Measurements from ENCODE around the gene MAT1A.

GRCh38 chr10:80281292-80281691 is 8.2 kb downstream of the MAT1A start:
- no peak for TF ChIP-seq STAT1 (IDR thresholded peaks at IDR 0.05; ENCODE audit: unreplicated experiment)
- no peak for TF ChIP-seq CTCF (conservative IDR thresholded peaks at IDR 0.05; ENCODE audit: low read depth in 2 of 2)
- TF ChIP-seq EZH2 (IDR thresholded peaks at IDR 0.05; ENCODE audit: low read depth, unreplicated experiment): no peak
- no peak for TF ChIP-seq POLR2AphosphoS5 (IDR thresholded peaks at IDR 0.05; ENCODE audit: low read depth)
- no peak for TF ChIP-seq EZH2phosphoT487 (IDR thresholded peaks at IDR 0.05; ENCODE audit: unreplicated experiment)
- TF ChIP-seq REST (IDR thresholded peaks at IDR 0.05; ENCODE audit: unreplicated experiment): no peak
- no peak for TF ChIP-seq CREB1 (CRISPR knock-in tag; IDR thresholded peaks at IDR 0.05; ENCODE audit: low read depth)
- TF ChIP-seq JUNB (IDR thresholded peaks at IDR 0.05; ENCODE audit: unreplicated experiment): no peak
- TF ChIP-seq ZNF331 (CRISPR knock-in tag; IDR thresholded peaks at IDR 0.05; ENCODE audit: low read depth): no peak
